ENCODE results near the gene ADARB2.
"Not testable (repeated sequence)": the region's sequence is repeated elsewhere in the genome, so short reads cannot be mapped to it uniquely, and the experiment has no call there.

ADARB2 gene

GRCh38 chr10:1169981-1170866 is 567.1 kb downstream of the ADARB2 start:
- peaks cover 16% of the 10 kb centered on the region for H3K27me3 ChIP-seq (replicated peaks; ENCODE audit: control insufficient read depth, insufficient read depth, low read length)
- no peaks in the 10 kb centered on the region for H3K4me1 ChIP-seq (ENCODE audit: control insufficient read depth, insufficient read depth, low read length)
- DNase-seq (ENCODE audit: low read depth): no peak
- H3K36me3 ChIP-seq (ENCODE audit: control insufficient read depth, insufficient read depth, low read length, severe bottlenecking): no peaks in the 10 kb centered on the region
- no peak overlapping the region for H3K9ac ChIP-seq (ENCODE audit: low read length)
- H3K4me3 ChIP-seq (ENCODE audit: low read length): no peak overlapping the region
- H3K9me3 ChIP-seq (ENCODE audit: control insufficient read depth, low read length): no peaks in the 10 kb centered on the region

DNA sequence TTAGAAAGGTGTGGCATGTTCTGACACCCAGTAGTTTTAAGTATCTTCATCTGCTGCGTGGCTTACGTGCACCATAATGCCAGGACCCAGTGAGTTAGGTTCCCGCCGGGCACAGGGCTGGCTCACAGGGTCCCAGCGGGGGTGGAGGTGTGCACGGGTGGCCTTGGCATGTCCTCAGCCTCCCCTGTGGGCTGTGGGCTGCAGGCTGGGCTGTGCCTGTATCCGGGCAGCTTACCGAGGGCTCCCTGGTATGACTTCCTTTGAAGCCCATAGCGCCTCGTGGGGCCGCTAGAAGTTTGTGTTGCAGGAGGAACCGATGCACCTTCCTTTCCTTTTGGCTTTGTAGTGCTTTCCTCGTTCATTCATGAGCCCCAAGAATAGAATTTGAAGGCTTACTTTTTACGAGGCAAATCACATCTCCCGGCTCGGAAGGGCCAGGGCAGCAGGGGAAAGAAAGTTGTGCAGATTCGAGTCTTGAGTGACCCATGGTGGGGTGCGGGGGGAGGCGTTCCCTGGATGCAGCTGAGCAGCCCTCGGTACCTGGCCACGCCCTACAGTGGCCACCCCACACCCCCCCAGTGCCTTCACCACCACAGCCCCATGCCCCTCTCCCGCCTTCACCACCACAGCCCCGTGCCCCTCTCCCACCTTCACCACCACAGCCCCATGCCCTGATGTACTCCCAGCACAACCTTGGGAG is 568.0 kb downstream of the ADARB2 start:
- Histone ChIP-seq H3K9ac (ENCODE audit: low read length) (no peak overlapping the region), H3K36me3 (ENCODE audit: control insufficient read depth, insufficient read depth, low read length, severe bottlenecking) (no peaks in the 10 kb centered on the region), H3K9me3 (ENCODE audit: control insufficient read depth, low read length) (no peaks in the 10 kb centered on the region), H3K4me3 (ENCODE audit: low read length) (no peak overlapping the region), H3K4me1 (ENCODE audit: control insufficient read depth, insufficient read depth, low read length) (no peaks in the 10 kb centered on the region), H3K27me3 (replicated peaks; ENCODE audit: control insufficient read depth, insufficient read depth, low read length) (peaks cover 16% of the 10 kb centered on the region)
- no peak for DNase-seq (ENCODE audit: low read depth)

DNA sequence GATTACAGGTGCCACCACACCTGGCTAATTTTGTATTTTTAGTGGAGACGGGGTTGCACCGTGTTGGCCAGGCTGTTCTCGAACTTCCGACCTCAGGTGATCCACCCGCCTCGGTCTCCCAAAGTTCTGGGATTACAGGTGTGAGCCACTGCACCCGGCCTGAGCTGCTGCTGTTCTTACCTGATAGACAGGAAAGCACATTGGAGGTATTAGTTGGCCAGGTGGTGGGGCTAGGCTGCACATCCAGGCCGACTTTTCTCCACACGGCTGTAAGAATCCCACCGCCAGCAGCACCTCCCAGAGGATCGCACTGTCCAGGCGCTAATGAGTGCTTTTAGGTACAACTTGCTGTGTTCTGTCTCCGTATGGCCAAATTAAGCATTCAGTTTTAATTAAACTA is 568.6 kb downstream of the ADARB2 start:
- no peaks in the 10 kb centered on the region for H3K36me3 ChIP-seq (ENCODE audit: control insufficient read depth, insufficient read depth, low read length, severe bottlenecking)
- no peak for DNase-seq (ENCODE audit: low read depth)

GRCh38 chr10:1166828-1167275 is 570.5 kb downstream of the ADARB2 start:
- Histone ChIP-seq H3K27me3 (replicated peaks; ENCODE audit: control insufficient read depth, insufficient read depth, low read length) (peaks cover 14% of the 10 kb centered on the region), H3K9ac (ENCODE audit: low read length) (no peak overlapping the region), H3K4me1 (ENCODE audit: control insufficient read depth, insufficient read depth, low read length) (no peaks in the 10 kb centered on the region), H3K36me3 (ENCODE audit: control insufficient read depth, insufficient read depth, low read length, severe bottlenecking) (no peaks in the 10 kb centered on the region), H3K4me3 (ENCODE audit: low read length) (no peak overlapping the region), H3K9me3 (ENCODE audit: control insufficient read depth, low read length) (no peaks in the 10 kb centered on the region)
- DNase-seq (ENCODE audit: low read depth): no peak

More for the DNA sequence above, 568.6 kb downstream of the ADARB2 start:
- Histone ChIP-seq H3K4me1 (ENCODE audit: control insufficient read depth, insufficient read depth, low read length) (no peaks in the 10 kb centered on the region), H3K4me3 (ENCODE audit: low read length) (no peak overlapping the region), H3K9me3 (ENCODE audit: control insufficient read depth, low read length) (no peaks in the 10 kb centered on the region), H3K9ac (ENCODE audit: low read length) (no peak overlapping the region), H3K27me3 (replicated peaks; ENCODE audit: control insufficient read depth, insufficient read depth, low read length) (peaks cover 16% of the 10 kb centered on the region)

DNA sequence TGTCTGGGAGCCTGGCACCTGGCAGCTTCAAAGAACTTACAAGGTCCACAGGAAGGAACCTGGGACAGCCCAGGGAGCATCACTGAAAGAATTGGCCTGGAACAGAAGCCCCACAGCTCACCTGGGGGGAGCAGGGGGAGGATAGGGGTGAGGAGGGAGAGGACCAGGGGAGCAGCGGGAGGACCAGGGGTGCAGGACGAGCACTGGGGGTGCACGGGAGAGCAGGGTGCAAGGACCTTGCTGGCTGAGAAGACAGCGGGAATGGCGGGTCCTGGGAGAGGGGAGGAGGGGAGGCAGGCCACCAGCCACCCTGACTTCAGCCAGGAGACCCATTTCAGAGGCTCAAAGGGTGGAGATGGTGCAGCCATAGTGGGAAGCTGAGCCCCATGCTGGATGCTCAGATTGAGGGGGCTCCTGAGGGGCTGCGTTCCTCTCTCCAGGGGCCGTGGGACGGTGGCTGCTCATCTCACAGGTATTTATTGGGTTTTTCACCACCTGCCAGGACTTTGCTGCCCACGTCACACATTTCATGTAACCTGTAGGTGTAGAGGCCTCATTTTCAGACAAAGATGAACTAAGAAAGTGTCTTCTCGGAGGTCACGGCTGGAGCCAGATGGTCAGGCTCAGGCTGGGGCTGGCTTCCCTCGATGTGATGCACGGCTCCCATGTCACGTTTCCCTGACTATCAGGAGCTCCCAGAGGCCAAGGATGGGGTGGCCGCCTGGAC is 571.1 kb downstream of the ADARB2 start:
- Histone ChIP-seq H3K4me3 (ENCODE audit: low read length) (no peak overlapping the region), H3K9ac (ENCODE audit: low read length) (no peak overlapping the region), H3K4me1 (ENCODE audit: control insufficient read depth, insufficient read depth, low read length) (no peaks in the 10 kb centered on the region), H3K9me3 (ENCODE audit: control insufficient read depth, low read length) (no peaks in the 10 kb centered on the region), H3K27me3 (replicated peaks; ENCODE audit: control insufficient read depth, insufficient read depth, low read length) (peaks cover 12% of the 10 kb centered on the region), H3K36me3 (ENCODE audit: control insufficient read depth, insufficient read depth, low read length, severe bottlenecking) (no peaks in the 10 kb centered on the region)
- DNase-seq (ENCODE audit: low read depth): no peak

DNA sequence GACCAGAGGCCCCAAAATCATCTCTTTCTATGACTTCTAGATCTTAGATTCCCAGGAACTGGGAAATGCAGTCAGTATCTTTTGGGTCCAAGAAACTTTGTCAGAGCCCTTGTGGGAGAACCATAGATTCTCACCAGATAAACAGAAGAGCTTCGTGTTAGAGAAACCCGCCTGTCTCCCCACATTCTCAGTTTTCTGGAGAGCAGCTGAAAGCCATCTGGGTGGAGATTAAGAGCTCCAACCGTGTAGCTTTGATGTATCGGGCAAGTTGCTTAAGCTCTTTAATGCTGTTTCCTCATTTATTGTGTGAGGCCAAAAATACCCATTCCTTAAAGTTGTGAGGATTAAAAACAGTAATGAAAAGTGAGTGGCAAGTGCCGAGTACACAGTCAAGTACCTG is 573.5 kb downstream of the ADARB2 start:
- H3K4me3 ChIP-seq (ENCODE audit: low read length): no peak overlapping the region
- H3K27me3 ChIP-seq (replicated peaks; ENCODE audit: control insufficient read depth, insufficient read depth, low read length): peaks cover 9% of the 10 kb centered on the region
- DNase-seq (ENCODE audit: low read depth): no peak

DNA sequence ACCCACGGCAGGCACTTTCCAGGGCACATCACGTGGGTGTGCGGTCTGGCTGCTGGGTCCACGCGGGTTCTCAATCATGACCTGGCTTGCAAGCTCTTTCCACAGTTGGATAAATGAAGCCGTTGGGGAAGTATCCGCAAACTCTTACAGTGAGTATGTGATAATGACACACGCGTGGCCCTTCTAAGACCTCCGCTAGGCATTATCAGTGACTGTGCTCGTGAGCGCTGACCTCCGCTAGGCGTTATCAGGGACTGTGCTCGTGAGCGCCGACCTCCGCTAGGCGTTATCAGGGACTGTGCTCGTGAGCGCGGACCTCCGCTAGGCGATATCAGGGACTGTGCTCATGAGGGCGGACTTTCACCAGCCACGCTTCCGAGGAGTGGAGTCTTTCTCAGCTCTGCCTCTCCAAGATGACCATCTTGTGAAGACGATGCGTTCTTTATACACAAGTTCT is 574.1 kb downstream of the ADARB2 start:
- no peaks in the 10 kb centered on the region for H3K36me3 ChIP-seq (ENCODE audit: control insufficient read depth, insufficient read depth, low read length, severe bottlenecking)
- H3K9me3 ChIP-seq (ENCODE audit: control insufficient read depth, low read length): no peaks in the 10 kb centered on the region
- no peak overlapping the region for H3K9ac ChIP-seq (ENCODE audit: low read length)
- H3K4me1 ChIP-seq (ENCODE audit: control insufficient read depth, insufficient read depth, low read length): no peaks in the 10 kb centered on the region
- DNase-seq (ENCODE audit: low read depth): no peak
- peaks cover 9% of the 10 kb centered on the region for H3K27me3 ChIP-seq (replicated peaks; ENCODE audit: control insufficient read depth, insufficient read depth, low read length)
- no peak overlapping the region for H3K4me3 ChIP-seq (ENCODE audit: low read length)

More for the DNA sequence above, 573.5 kb downstream of the ADARB2 start:
- no peaks in the 10 kb centered on the region for H3K9me3 ChIP-seq (ENCODE audit: control insufficient read depth, low read length)
- H3K9ac ChIP-seq (ENCODE audit: low read length): no peak overlapping the region
- no peaks in the 10 kb centered on the region for H3K36me3 ChIP-seq (ENCODE audit: control insufficient read depth, insufficient read depth, low read length, severe bottlenecking)
- no peaks in the 10 kb centered on the region for H3K4me1 ChIP-seq (ENCODE audit: control insufficient read depth, insufficient read depth, low read length)

GRCh38 chr10:1162481-1163203 is 574.7 kb downstream of the ADARB2 start:
- DNase-seq (ENCODE audit: low read depth): no peak
- Histone ChIP-seq H3K9ac (ENCODE audit: low read length) (no peak overlapping the region), H3K4me1 (ENCODE audit: control insufficient read depth, insufficient read depth, low read length) (no peaks in the 10 kb centered on the region), H3K9me3 (ENCODE audit: control insufficient read depth, low read length) (no peaks in the 10 kb centered on the region), H3K27me3 (replicated peaks; ENCODE audit: control insufficient read depth, insufficient read depth, low read length) (peaks cover 12% of the 10 kb centered on the region), H3K36me3 (ENCODE audit: control insufficient read depth, insufficient read depth, low read length, severe bottlenecking) (no peaks in the 10 kb centered on the region), H3K4me3 (ENCODE audit: low read length) (no peak overlapping the region)

DNA sequence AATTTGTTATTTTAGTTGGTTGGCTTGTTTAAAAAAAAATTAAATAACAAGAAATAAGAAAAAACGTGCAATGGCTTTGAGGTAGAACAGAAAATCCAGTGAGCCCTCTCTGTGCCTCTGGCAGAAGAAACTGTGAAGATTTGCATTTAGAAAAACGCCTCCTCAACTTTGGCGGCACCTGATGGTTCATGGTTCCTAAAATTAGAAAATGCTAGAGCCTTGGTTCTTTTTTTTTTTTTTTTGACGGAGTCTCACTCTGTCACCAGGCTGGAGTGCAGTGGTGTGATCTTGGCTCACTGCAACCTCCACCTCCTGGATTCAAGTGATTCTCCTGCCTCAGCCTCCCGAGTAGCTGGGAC is 576.0 kb downstream of the ADARB2 start:
- H3K27me3 ChIP-seq (replicated peaks; ENCODE audit: control insufficient read depth, insufficient read depth, low read length): peaks cover 12% of the 10 kb centered on the region
- not testable (repeated sequence) for H3K4me1 ChIP-seq (ENCODE audit: control insufficient read depth, insufficient read depth, low read length); DNase-seq (ENCODE audit: low read depth); H3K9ac ChIP-seq (ENCODE audit: low read length); H3K4me3 ChIP-seq (ENCODE audit: low read length); H3K36me3 ChIP-seq (ENCODE audit: control insufficient read depth, insufficient read depth, low read length, severe bottlenecking); H3K9me3 ChIP-seq (ENCODE audit: control insufficient read depth, low read length)

GRCh38 chr10:1160561-1161314 is 576.6 kb downstream of the ADARB2 start:
- Histone ChIP-seq H3K36me3 (ENCODE audit: control insufficient read depth, insufficient read depth, low read length, severe bottlenecking) (no peaks in the 10 kb centered on the region), H3K9me3 (ENCODE audit: control insufficient read depth, low read length) (no peaks in the 10 kb centered on the region), H3K27me3 (replicated peaks; ENCODE audit: control insufficient read depth, insufficient read depth, low read length) (peaks cover 12% of the 10 kb centered on the region), H3K4me1 (ENCODE audit: control insufficient read depth, insufficient read depth, low read length) (no peaks in the 10 kb centered on the region), H3K4me3 (ENCODE audit: low read length) (no peak overlapping the region), H3K9ac (ENCODE audit: low read length) (no peak overlapping the region)
- no peak for DNase-seq (ENCODE audit: low read depth)

All from adipocyte (in vitro differentiated cells).